Stomach smooth muscle (tissue), 2 donors: ENCODE measurements around the gene PTPRN2.

Source experiments
- H3K27ac ChIP-seq: one replicate; pipeline ENCODE4 v1.7.0; 2013; ENCODE audit warnings: mild to moderate bottlenecking, low read length, inconsistent platforms
- H3K27me3 ChIP-seq, 2 donors: one replicate each; pipeline ENCODE4 v1.7.0; 2013; ENCODE audit warnings: low read length in 2 of 2; ENCODE audit not compliant: insufficient read depth in 2 of 2, control insufficient read depth in 1 of 2
- H3K36me3 ChIP-seq, 2 donors: one replicate each; pipeline ENCODE4 v1.7.0; 2013; ENCODE audit warnings: low read length in 2 of 2; ENCODE audit not compliant: control insufficient read depth in 2 of 2, insufficient read depth in 2 of 2
- H3K4me1 ChIP-seq: one replicate; pipeline ENCODE4 v1.7.0; 2013; ENCODE audit warnings: low read length; ENCODE audit not compliant: control insufficient read depth, insufficient read depth
- H3K4me3 ChIP-seq, 2 donors: one replicate each; pipeline ENCODE4 v1.7.0; 2013; ENCODE audit warnings: low read length in 2 of 2
- H3K9ac ChIP-seq, 2 donors: one replicate each; pipeline ENCODE4 v1.7.0; 2013; ENCODE audit warnings: low read length in 2 of 2, mild to moderate bottlenecking in 1 of 2
- H3K9me3 ChIP-seq, 2 donors: one replicate each; pipeline ENCODE4 v1.7.0; 2013; ENCODE audit warnings: low read length in 2 of 2; ENCODE audit not compliant: control insufficient read depth in 2 of 2
- donor health status: healthy.
- donor health status: Pancreatic carcinoma.

PTPRN2 gene

DNA sequence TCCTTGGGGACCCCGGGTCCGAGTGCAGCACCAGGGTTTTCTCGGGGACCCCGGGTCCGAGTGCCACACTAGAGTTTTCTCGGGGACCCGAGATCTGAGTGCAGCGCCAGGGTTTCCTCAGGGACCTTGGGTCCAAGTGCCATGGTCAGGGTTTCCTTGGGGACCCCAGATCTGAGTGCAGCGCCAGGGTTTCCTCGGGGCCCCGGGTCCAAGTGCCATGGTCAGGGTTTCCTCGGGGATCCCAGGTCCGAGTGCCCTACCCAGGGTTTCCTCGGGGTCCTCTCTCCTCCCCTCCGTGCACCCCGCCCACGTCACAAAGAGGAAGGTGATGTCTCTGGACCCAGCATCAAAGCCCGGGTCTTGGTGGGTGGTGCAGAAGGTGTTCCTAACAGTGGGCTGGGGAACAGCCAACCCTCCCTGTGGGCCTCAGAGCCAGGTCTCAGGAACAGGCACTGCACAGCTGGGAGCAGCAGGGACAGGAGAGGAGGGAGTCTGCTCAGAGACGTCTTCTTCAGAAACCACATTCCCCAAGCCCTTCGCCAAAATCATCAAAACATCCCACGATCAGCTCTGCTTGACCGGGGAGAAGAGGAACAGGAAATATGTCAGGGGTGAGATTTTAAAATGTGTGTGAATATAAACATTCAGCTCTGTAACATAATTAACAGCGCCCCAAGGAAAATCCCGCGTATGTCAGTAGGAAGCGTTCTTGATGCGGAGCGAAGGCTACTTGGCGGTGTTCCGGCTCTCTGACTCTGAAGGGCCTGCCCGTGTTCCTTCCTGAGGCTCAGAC lies 710.1 kb downstream of the PTPRN2 start:
- Histone ChIP-seq H3K4me3 (no peak overlapping the region), H3K4me1 (peaks cover 4% of the 10 kb centered on the region), H3K9ac (no peak overlapping the region), H3K36me3 (no peaks in the 10 kb centered on the region), H3K27ac (no peak overlapping the region), H3K27me3 (peaks cover 10 to 12% of the 10 kb centered on the region in 2 donors), H3K9me3 (no peaks in the 10 kb centered on the region)

DNA sequence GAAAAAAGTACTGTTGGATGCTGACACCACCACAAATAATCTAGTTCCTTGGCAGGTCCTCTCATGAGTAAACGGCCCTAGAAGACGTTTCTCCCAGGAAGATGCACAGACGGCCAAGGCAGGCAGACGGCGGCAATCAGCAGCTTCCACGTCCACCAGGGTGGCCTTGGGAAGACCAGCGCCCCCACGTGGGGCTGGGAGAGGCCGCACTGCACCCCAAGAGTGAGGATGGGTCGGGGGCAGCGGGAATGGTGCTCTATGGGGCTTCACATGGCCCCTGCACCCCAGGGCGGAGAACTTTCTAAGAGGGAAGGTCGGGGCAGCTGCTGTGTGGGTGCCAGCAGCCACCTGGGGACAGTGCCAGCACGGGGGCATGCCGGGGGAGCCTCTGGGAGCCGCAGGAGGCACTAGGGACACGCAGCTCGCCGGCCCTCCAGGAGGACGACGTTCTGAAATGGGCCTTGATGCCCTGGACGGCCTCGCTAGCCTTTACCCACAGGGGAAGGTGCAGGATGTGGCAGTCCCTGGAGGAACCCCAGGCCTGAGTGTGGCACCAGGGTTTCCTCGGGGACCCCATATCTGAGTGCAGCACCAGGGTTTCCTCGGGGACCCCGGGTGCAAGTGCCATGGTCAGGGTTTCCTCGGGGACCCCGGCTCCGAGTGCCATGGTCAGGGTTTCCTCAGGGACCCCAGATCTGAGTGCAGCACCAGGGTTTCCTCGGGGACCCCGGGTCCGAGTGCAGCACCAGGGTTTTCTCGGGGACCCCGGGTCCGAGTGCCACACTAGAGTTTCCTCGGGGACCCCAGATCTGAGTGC lies 710.9 kb downstream of the PTPRN2 start:
- peaks cover 10 to 12% of the 10 kb centered on the region in 2 donors for H3K27me3 ChIP-seq
- no peaks in the 10 kb centered on the region for H3K9me3 ChIP-seq
- no peak overlapping the region for H3K27ac ChIP-seq
- H3K4me1 ChIP-seq: peaks cover 4% of the 10 kb centered on the region
- no peak overlapping the region for H3K4me3 ChIP-seq
- no peak overlapping the region for H3K9ac ChIP-seq
- no peaks in the 10 kb centered on the region for H3K36me3 ChIP-seq

DNA sequence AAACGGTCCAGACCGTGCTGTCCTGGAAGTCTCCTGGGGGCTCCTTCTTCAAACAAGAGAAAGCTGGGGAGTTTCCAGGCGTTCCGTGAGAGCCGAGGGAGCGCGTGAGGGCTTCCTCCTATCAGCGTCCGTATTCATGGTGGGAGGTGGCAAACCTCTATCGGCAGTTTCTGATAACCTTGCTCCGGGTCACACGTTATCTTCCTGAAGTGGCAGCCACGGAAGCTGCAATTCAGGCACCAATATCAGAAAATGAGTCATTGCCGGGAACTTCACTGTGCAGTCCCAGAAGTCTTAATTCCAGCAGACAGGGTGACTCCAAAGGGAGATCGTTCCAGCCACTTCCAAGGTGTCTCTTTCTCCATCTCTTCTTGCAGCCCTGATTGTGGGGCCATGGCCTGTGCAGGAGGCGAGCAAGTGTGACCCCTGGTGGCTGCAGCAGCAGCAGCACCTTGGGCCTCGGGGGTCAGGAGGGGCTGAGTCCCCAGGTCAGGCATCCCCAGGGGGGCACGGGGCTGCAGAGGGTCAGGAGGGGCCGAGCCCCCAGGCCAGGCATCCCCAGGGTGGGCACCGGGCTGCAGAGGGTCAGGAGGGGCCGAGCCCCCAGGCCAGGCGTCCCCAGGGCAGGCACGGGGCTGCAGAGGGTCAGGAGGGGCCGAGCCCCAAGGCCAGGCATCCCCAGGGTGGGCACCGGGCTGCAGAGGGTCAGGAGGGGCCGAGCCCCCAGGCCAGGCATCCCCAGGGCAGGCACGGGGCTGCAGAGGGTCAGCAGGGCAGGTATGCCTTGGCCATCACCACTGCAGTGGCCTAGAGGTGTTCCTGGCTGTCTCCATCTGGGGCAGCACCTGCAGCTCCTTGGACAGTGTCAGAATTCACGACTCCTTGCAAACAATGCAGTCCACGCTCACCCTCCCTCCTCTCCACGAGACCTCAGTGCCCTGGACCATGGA lies 712.1 kb downstream of the PTPRN2 start:
- Histone ChIP-seq H3K4me1 (peaks cover 4% of the 10 kb centered on the region), H3K4me3 (no peak overlapping the region), H3K9me3 (no peaks in the 10 kb centered on the region), H3K27me3 (peaks cover 10 to 12% of the 10 kb centered on the region in 2 donors), H3K27ac (no peak overlapping the region), H3K36me3 (no peaks in the 10 kb centered on the region), H3K9ac (no peak overlapping the region)

DNA sequence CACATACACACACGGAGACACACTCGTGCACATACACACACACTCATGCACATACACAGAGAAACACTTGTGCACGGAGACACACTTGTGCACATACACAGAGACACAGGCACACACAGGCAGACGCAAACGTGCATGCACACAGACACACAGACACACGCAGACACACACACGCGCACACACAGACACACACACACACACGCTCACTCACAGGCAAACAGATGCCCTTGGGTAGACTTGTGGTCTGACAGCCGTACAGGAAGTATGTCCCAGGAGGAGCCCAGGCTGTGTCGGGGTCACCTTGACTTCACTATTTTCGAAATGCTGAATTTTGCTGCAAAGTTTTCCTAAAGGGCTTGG lies 712.8 kb downstream of the PTPRN2 start:
- H3K27ac ChIP-seq: no peak overlapping the region
- H3K27me3 ChIP-seq: peaks cover 10 to 12% of the 10 kb centered on the region in 2 donors
- no peak overlapping the region for H3K4me3 ChIP-seq

DNA sequence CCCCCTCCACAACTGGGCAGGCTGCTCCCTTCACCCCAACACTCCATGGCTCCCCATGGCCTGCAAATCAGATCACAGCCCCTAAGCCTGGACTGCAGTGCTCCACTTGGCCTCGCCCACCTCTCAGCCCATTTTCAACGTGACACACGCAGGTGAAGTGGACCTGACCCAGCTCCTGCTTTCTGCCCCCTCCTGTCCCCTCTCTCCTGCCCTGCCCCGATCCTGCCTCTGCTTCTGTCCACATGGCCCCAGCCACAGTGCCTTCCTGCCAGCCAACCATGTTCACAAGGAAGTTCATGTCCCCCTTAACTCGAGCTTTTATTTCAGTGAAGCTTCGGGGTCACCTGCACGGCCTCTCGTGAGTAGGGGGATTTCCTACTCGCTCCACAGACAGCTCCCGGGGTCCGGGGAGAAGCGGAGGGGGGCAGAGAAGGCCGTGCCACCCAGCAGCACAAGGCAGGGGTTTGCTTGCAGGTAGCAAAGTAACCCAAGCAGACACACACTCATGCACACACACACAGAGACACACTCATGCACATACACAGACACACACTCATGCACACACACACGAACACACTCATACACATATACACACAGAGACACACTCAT lies 713.3 kb downstream of the PTPRN2 start:
- H3K27me3 ChIP-seq: peaks cover 10 to 12% of the 10 kb centered on the region in 2 donors
- peaks cover 4% of the 10 kb centered on the region for H3K4me1 ChIP-seq

More for the DNA sequence above, 712.8 kb downstream of the PTPRN2 start:
- no peaks in the 10 kb centered on the region for H3K9me3 ChIP-seq
- H3K4me1 ChIP-seq: peaks cover 4% of the 10 kb centered on the region
- no peaks in the 10 kb centered on the region for H3K36me3 ChIP-seq
- no peak overlapping the region for H3K9ac ChIP-seq

DNA sequence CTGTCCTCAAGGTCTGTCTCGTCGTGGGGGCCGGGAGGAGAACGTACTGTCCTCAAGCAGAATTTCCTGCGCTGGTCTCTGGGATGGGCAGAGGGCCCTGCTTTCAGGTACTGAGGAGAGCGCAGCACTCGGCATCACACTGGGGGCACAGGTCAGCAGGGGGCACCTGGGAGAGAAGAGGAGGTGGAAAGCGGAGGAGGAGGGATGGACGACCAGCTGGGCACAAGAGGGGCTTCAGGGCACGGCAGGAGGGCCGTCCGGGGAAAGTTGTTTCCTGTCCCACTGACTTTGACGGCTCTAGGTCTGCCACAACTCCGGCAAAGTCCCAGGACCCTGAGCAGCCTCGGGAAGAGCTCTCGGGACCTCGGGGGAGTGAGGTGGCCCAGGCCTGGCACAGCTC lies 714.0 kb downstream of the PTPRN2 start:
- Histone ChIP-seq H3K9me3 (peaks cover 0 to under 1% of the 10 kb centered on the region in 2 donors), H3K27ac (no peak overlapping the region), H3K4me3 (no peak overlapping the region), H3K27me3 (peaks cover 10 to 12% of the 10 kb centered on the region in 2 donors), H3K4me1 (peaks cover 4% of the 10 kb centered on the region), H3K36me3 (no peaks in the 10 kb centered on the region), H3K9ac (no peak overlapping the region)

More for the DNA sequence above, 713.3 kb downstream of the PTPRN2 start:
- Histone ChIP-seq H3K9me3 (no peaks in the 10 kb centered on the region), H3K36me3 (no peaks in the 10 kb centered on the region), H3K27ac (no peak overlapping the region), H3K9ac (no peak overlapping the region), H3K4me3 (no peak overlapping the region)

DNA sequence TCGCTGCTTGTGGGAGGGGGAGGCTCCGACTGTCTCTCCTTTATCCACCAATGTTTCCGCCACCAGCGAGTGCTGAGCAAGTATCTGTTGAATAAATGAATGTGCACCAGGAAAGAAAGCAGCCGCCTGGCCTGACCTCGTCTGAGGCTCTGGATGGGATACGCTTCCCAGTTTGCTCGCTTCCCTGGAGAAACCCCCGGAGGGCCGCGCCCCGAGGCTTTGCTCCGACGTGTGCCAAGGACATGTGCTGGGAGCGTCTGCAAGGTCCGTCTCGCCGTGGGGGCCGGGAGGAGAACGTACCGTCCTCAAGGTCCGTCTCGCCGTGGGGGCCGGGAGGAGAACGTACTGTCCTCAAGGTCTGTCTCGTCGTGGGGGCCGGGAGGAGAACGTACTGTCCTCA lies 714.4 kb downstream of the PTPRN2 start:
- no peak overlapping the region for H3K9ac ChIP-seq
- no peak overlapping the region for H3K4me3 ChIP-seq
- H3K4me1 ChIP-seq: peaks cover 4% of the 10 kb centered on the region
- no peak overlapping the region for H3K27ac ChIP-seq
- H3K27me3 ChIP-seq: peaks cover 10 to 12% of the 10 kb centered on the region in 2 donors
- peaks cover 0 to 2% of the 10 kb centered on the region in 2 donors for H3K9me3 ChIP-seq
- no peaks in the 10 kb centered on the region for H3K36me3 ChIP-seq

DNA sequence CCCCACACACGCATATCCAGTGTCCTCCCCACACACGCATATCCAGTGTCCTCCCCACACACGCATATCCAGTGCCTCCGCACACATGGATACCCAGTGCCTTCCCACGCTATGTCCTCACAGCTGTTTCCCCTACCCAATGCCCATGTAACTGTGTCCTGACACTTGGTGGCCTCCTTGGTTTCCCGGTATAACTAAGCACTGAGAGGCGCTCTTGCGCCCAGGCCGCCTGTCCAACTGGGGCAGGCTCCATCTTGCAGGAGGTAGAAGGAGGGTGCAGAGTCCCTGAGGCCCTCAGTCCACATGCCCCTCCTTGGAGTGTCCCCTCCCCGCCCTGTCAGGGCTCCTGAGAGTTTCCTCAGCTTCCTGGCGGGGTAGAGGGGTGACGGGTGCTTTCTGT lies 715.2 kb downstream of the PTPRN2 start:
- no peaks in the 10 kb centered on the region for H3K36me3 ChIP-seq
- no peak overlapping the region for H3K27ac ChIP-seq
- peaks cover 4% of the 10 kb centered on the region for H3K4me1 ChIP-seq
- H3K9me3 ChIP-seq: peaks cover 0 to 6% of the 10 kb centered on the region in 2 donors
- H3K9ac ChIP-seq: no peak overlapping the region
- peaks cover 10 to 12% of the 10 kb centered on the region in 2 donors for H3K27me3 ChIP-seq
- no peak overlapping the region for H3K4me3 ChIP-seq

DNA sequence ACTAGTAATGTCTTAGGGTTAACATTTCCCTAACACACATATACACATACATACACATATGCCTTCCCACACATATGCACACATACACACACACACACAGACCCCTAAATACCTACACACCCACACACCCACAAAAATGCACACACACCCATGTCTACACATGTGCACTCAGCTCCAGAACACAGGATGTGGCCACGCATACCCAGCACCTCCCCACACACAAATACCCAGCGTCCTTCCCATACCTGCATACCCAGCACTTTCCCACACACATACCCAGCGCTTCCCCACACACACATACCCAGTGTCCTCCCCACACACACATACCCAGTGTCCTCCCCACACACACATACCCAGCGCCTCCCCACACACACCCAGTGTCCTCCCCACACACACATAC lies 715.9 kb downstream of the PTPRN2 start:
- Histone ChIP-seq H3K27me3 (peaks cover 10 to 12% of the 10 kb centered on the region in 2 donors), H3K36me3 (no peaks in the 10 kb centered on the region), H3K4me3 (no peak overlapping the region), H3K9ac (no peak overlapping the region), H3K9me3 (peaks cover 0 to 6% of the 10 kb centered on the region in 2 donors), H3K4me1 (peaks cover 4% of the 10 kb centered on the region), H3K27ac (no peak overlapping the region)
